HepG2 (cell line): ENCODE results near the gene GAS6. TPM values are rescaled to one million over a fixed set of nuclear protein-coding genes. Genes with fewer than 3 reads are reported as not detected.

Experiments
- ATAC-seq: fragments of 200-7000 bp; cut with Tn5 transposase; 3 replicates; pipeline ENCODE4 v1.9.1; 2020; ENCODE audit warnings: mild to moderate bottlenecking, moderate library complexity
- BruUV-seq: library from RNA; stranded (reverse); fragments of 400-500 nt; replicated peaks from 2 replicates; lab custom pipeline; 2021; lab: Mats Ljungman, UMichigan
- CTCF ChIA-PET: fragments of 300-600 bp; formaldehyde crosslinking; extraction: SDS; loops from one replicate; lab custom pipeline; 2021; ENCODE audit warnings: low total read pairs, inconsistent platforms, low intra/inter-chr PET ratio; lab: Yijun Ruan, JAX
- POLR2A ChIA-PET: fragments of 350-600 bp; sonication (Branson Sonifier 250); formaldehyde crosslinking; loops from one replicate; lab custom pipeline; 2020; ENCODE audit warnings: antibody characterized with exemption, inconsistent platforms; lab: Yijun Ruan, JAX
- DNase-seq: peaks from one replicate; pipeline ENCODE4 v3.0.0-alpha.2; 2015; ENCODE audit warnings: low spot score
- FAIRE-seq: peaks from 3 replicates; lab custom pipeline; 2011; peaks lifted over from hg19 to GRCh38; lab: Jason Lieb, UNC
- H2AFZ ChIP-seq: one replicate; pipeline ENCODE4 v1.6.1; 2011; ENCODE audit warnings: low read length, inconsistent platforms
- H3K27ac ChIP-seq: fragments of 300-600 bp; 3 replicates; pipeline ENCODE4 v1.8.0; 2011; ENCODE audit warnings: mixed run types, mild to moderate bottlenecking, mixed read lengths, low read length, inconsistent platforms; ENCODE audit not compliant: insufficient read depth; ENCODE audit errors: extremely low read length
- H3K27me3 ChIP-seq, 2 experiments: fragments of 200-600 bp in 1 of 2; 2 replicates in 1 of 2; 3 replicates in 1 of 2; pipeline versions ENCODE4 v1.6.0 to v1.8.0; 2011; ENCODE audit warnings: low read length in 2 of 2, mild to moderate bottlenecking in 2 of 2, moderate library complexity in 2 of 2, inconsistent platforms in 1 of 2; ENCODE audit not compliant: insufficient read depth in 2 of 2, control insufficient read depth in 1 of 2
- H3K36me3 ChIP-seq, 2 experiments: fragments of 200-600 bp in 1 of 2; replicated peaks in 1 of 2; 2 replicates in 1 of 2; 3 replicates in 1 of 2; pipeline versions ENCODE4 v1.5.1 to v1.8.0; 2011; ENCODE audit warnings: low read length in 2 of 2, inconsistent platforms in 1 of 2; ENCODE audit not compliant: insufficient read depth in 2 of 2, control insufficient read depth in 1 of 2
- H3K4me1 ChIP-seq: 2 replicates; pipeline ENCODE4 v1.5.1; 2012; ENCODE audit warnings: low read length, inconsistent platforms; ENCODE audit not compliant: insufficient read depth
- H3K4me2 ChIP-seq: 2 replicates; pipeline ENCODE4 v1.6.0; 2011; ENCODE audit warnings: low read depth, low read length, inconsistent platforms
- H3K4me3 ChIP-seq, 3 experiments: fragments of 200-600 bp in 1 of 3; sonication (generic), shearing (Covaris generic) in 1 of 3; replicated peaks in 1 of 3; 2 replicates each; pipeline ENCODE4 v1.5.1; 2011 to 2016; ENCODE audit warnings: low read length in 3 of 3, inconsistent platforms in 2 of 3, low read depth in 2 of 3, mild to moderate bottlenecking in 2 of 3, control low read depth in 1 of 3, mixed read lengths in 1 of 3; ENCODE audit not compliant: insufficient read depth in 1 of 3
- H3K79me2 ChIP-seq: one replicate; pipeline ENCODE4 v1.6.1; 2011; ENCODE audit warnings: low read length, inconsistent platforms; ENCODE audit not compliant: insufficient read depth
- H3K9ac ChIP-seq: 2 replicates; pipeline ENCODE4 v1.6.0; 2011; ENCODE audit warnings: mild to moderate bottlenecking, low read depth, low read length, inconsistent platforms; ENCODE audit not compliant: insufficient read depth
- H3K9me3 ChIP-seq: 2 replicates; pipeline ENCODE4 v1.5.1; 2012; ENCODE audit warnings: mild to moderate bottlenecking, low read length
- H4K20me1 ChIP-seq: 2 replicates; pipeline ENCODE4 v1.6.0; 2011; ENCODE audit warnings: inconsistent platforms, mild to moderate bottlenecking, low read length, moderate library complexity; ENCODE audit not compliant: insufficient read depth
- DPF2 ChIP-seq: sonication (generic); formaldehyde crosslinking; IDR thresholded peaks from 2 replicates; pipeline ENCODE4 v1.4.0; 2020; ENCODE audit warnings: mild to moderate bottlenecking, low read depth, missing genetic modification reagents, borderline replicate concordance
- FOXC1 ChIP-seq: sonication (generic); formaldehyde crosslinking; IDR thresholded peaks from 2 replicates; pipeline ENCODE4 v1.8.0; 2022; ENCODE audit warnings: mild to moderate bottlenecking, missing genetic modification reagents, borderline replicate concordance
- PBX3 ChIP-seq: sonication (generic); formaldehyde crosslinking; IDR thresholded peaks from 2 replicates; pipeline ENCODE4 v1.8.1; 2023; ENCODE audit warnings: missing genetic modification reagents, inconsistent platforms, borderline replicate concordance
- PCBP2 ChIP-seq: fragments of 200-400 bp; formaldehyde crosslinking; optimal IDR thresholded peaks from 2 replicates; pipeline ENCODE3; 2018; ENCODE audit warnings: low read length, low read depth; ENCODE audit not compliant: poor library complexity, severe bottlenecking
- PHF20 ChIP-seq: sonication (generic); formaldehyde crosslinking; IDR thresholded peaks from 2 replicates; pipeline ENCODE4 v1.5.0; 2020; ENCODE audit warnings: mild to moderate bottlenecking, missing genetic modification reagents
- RNF219 ChIP-seq: sonication (generic); formaldehyde crosslinking; IDR thresholded peaks from 2 replicates; pipeline ENCODE4 v1.5.0; 2020; ENCODE audit warnings: mild to moderate bottlenecking, missing genetic modification reagents
- SATB2 ChIP-seq: sonication (generic); formaldehyde crosslinking; IDR thresholded peaks from 2 replicates; pipeline ENCODE4 v1.5.0; 2020; ENCODE audit warnings: missing genetic modification reagents
- YEATS4 ChIP-seq: sonication (generic); formaldehyde crosslinking; IDR thresholded peaks from 2 replicates; pipeline ENCODE4 v1.4.0; 2020; ENCODE audit warnings: missing genetic modification reagents, borderline replicate concordance
- ZFY ChIP-seq: sonication (generic); formaldehyde crosslinking; IDR thresholded peaks from 2 replicates; pipeline ENCODE4 v1.4.0; 2020; ENCODE audit warnings: missing genetic modification reagents
- ZNF781 ChIP-seq: sonication (generic); formaldehyde crosslinking; IDR thresholded peaks from 2 replicates; pipeline ENCODE4 v1.5.1; 2020; ENCODE audit warnings: borderline replicate concordance, mild to moderate bottlenecking, missing genetic modification reagents; ENCODE audit errors: not compliant biosample characterization
- ZNF792 ChIP-seq: IDR thresholded peaks from 2 replicates; pipeline ENCODE4 v1.6.1; 2016
- WGBS: methylation state at CpG from one replicate; pipeline ENCODE4 v1.1.6; 2017; ENCODE audit warnings: low lambda C conversion rate; 5-methylcytosine and 5-hydroxymethylcytosine counted together
- in situ Hi-C: cut with HindIII; loops from 2 replicates; pipeline ENCODE4 v1.10.0; 2017; ENCODE audit warnings: low pct_unique_long_range_greater_than_20kb; ENCODE audit not compliant: extremely low pct_ligation_motif_present
- intact Hi-C: fragments of 100-400 bp; cut with micrococcal nuclease; formaldehyde crosslinking; loops from one replicate; pipeline ENCODE4 v1.10.0; 2022; ENCODE audit not compliant: unreplicated experiment
- polyA plus RNA-seq, 8 experiments: library from polyadenylated mRNA; depleted of rRNA in 3 of 8; stranded (reverse) in 7 of 8; unstranded in 1 of 8; fragments of >200 nt; fragmentation: Illumina TruSeq in 4 of 8; extraction: Trizol in 4 of 8; gene quantifications; 2 replicates each; pipeline versions ENCODE4 v1.2.1 to v1.2.3, GENCODE V29; 2011 to 2016; ENCODE audit warnings: low read depth in 4 of 8, missing spikeins in 1 of 8, mixed read lengths in 1 of 8; ENCODE audit not compliant: insufficient read depth in 1 of 8
- total RNA-seq, 5 experiments: library from RNA; depleted of rRNA; stranded (reverse); fragments of >200 nt; fragmentation: Illumina TruSeq; extraction: Trizol; gene quantifications; 2 replicates each; pipeline ENCODE4 v1.2.3, GENCODE V29; 2016; ENCODE audit warnings: low read depth in 1 of 5

Gene GAS6
- total and polyA plus RNA-seq, 2 of the 13 experiments (the other 11 are each of a cell fraction or from before 2014, with no cell fraction given), result 0.09 to 0.24 TPM

GRCh38 chr13:113851826-113852535 lies 11.9 kb downstream of the GAS6 start:
- Histone ChIP-seq H3K9me3 (no peaks in the 10 kb centered on the region), H3K4me2 (peak overlapping the region; percentile 43; the same call in 1 of the 2 replicates), H3K36me3 (no peaks in the 10 kb centered on the region), H3K27me3 (peaks cover 0 to 4% of the 10 kb centered on the region in 2 experiments; a peak in 1 of 5 replicates), H2AFZ (no peak overlapping the region), H3K27ac (no peak overlapping the region), H3K4me1 (peaks cover 35% of the 10 kb centered on the region), H3K9ac (no peak overlapping the region), H4K20me1 (no peaks in the 10 kb centered on the region), H3K79me2 (no peaks in the 10 kb centered on the region), H3K4me3 (peak overlapping the region in 1 of 3 experiments; percentile 34; a peak in 1 of 6 replicates)
- FAIRE-seq (no peak), ATAC-seq (peak; percentile 18), DNase-seq (no peak)
- in situ Hi-C loops (no loop called here), intact Hi-C loops (no loop called here)
- 17% methylated on average over 16 of the region's 23 CpGs for WGBS
- CTCF ChIA-PET, result no interaction called here
- TF ChIP-seq ZNF781 (CRISPR knock-in tag) (no peak), RNF219 (CRISPR knock-in tag) (no peak), ZFY (CRISPR knock-in tag) (no peak), ZNF792 (no peak), PBX3 (CRISPR knock-in tag) (no peak), FOXC1 (CRISPR knock-in tag) (no peak), SATB2 (CRISPR knock-in tag) (no peak), DPF2 (CRISPR knock-in tag) (no peak), PHF20 (CRISPR knock-in tag) (no peak), YEATS4 (no peak), PCBP2 (no peak)
- POLR2A ChIA-PET, result no interaction called here
- no TSS peak for BruUV-seq
